GM23338 (cell line): ENCODE measurements around the gene N4BP2L1. TPM values are rescaled to one million over a fixed set of nuclear protein-coding genes. Genes with fewer than 3 reads are reported as not detected.

ENCODE experiments used
- ATAC-seq: fragments of 200-7000 bp; cut with Tn5 transposase; 3 replicates; pipeline ENCODE4 v1.9.1; 2020
- DNase-seq: peaks from one replicate; pipeline ENCODE4 v3.0.0-alpha.2; 2015; ENCODE audit warnings: low spot score
- H2AFZ ChIP-seq: fragments of 200-600 bp; sonication (generic); 2 replicates; pipeline ENCODE4 v1.8.0; 2016; ENCODE audit warnings: antibody characterized with exemption, mild to moderate bottlenecking, moderate library complexity
- H3F3A ChIP-seq: fragments of 200-600 bp; sonication (generic); replicated peaks from 2 replicates; pipeline ENCODE4 v1.8.0; 2017; ENCODE audit warnings: antibody characterized with exemption, mixed run types, low read depth
- H3K27ac ChIP-seq: fragments of 200-600 bp; sonication (generic); 2 replicates; pipeline ENCODE4 v1.6.1; 2016; ENCODE audit warnings: low read depth
- H3K27me3 ChIP-seq: fragments of 200-600 bp; sonication (generic); 2 replicates; pipeline ENCODE4 v1.8.0; 2016; ENCODE audit warnings: mild to moderate bottlenecking, mixed run types, moderate library complexity; ENCODE audit not compliant: insufficient read depth
- H3K36me3 ChIP-seq: fragments of 200-600 bp; sonication (generic); 2 replicates; pipeline ENCODE4 v1.8.0; 2016; ENCODE audit warnings: mild to moderate bottlenecking; ENCODE audit not compliant: insufficient read depth
- H3K4me1 ChIP-seq: fragments of 200-600 bp; sonication (generic); 2 replicates; pipeline ENCODE4 v1.8.0; 2016; ENCODE audit warnings: mild to moderate bottlenecking, moderate library complexity; ENCODE audit not compliant: insufficient read depth
- H3K4me2 ChIP-seq: fragments of 200-600 bp; sonication (generic); 2 replicates; pipeline ENCODE4 v1.7.1; 2017; ENCODE audit warnings: mixed run types
- H3K4me3 ChIP-seq: fragments of 200-600 bp; sonication (generic); 2 replicates; pipeline ENCODE4 v1.6.1; 2016; ENCODE audit warnings: mixed run types
- H3K79me2 ChIP-seq: fragments of 200-600 bp; sonication (generic); replicated peaks from 2 replicates; pipeline ENCODE4 v1.8.0; 2017; ENCODE audit warnings: mild to moderate bottlenecking; ENCODE audit not compliant: insufficient read depth
- H3K9me2 ChIP-seq: fragments of 200-600 bp; sonication (generic); 2 replicates; pipeline ENCODE4 v1.8.0; 2017; ENCODE audit not compliant: insufficient read depth
- H4K20me1 ChIP-seq: fragments of 200-600 bp; sonication (generic); replicated peaks from 2 replicates; pipeline ENCODE4 v1.8.0; 2017; ENCODE audit warnings: mild to moderate bottlenecking; ENCODE audit not compliant: insufficient read depth
- H3K27ac Mint-ChIP-seq: 2 replicates; pipeline ENCODE4 v1.8.0; 2020; ENCODE audit warnings: inconsistent platforms, mild to moderate bottlenecking, moderate library complexity, mixed read lengths
- H3K27me3 Mint-ChIP-seq: 3 replicates; pipeline ENCODE4 v1.8.0; 2022; ENCODE audit warnings: low read depth, mild to moderate bottlenecking, moderate library complexity, mixed read lengths, inconsistent platforms; ENCODE audit not compliant: insufficient read depth, poor library complexity
- H3K36me3 Mint-ChIP-seq: 3 replicates; pipeline ENCODE4 v1.8.0; 2021; ENCODE audit warnings: low read depth, mild to moderate bottlenecking, inconsistent platforms, moderate library complexity, mixed read lengths
- H3K4me1 Mint-ChIP-seq: 3 replicates; pipeline ENCODE4 v1.8.0; 2020; ENCODE audit warnings: mild to moderate bottlenecking, inconsistent platforms, mixed read lengths
- H3K4me3 Mint-ChIP-seq: 3 replicates; pipeline ENCODE4 v1.8.0; 2021; ENCODE audit warnings: moderate library complexity, mild to moderate bottlenecking, inconsistent platforms, mixed read lengths
- H3K9me3 Mint-ChIP-seq: 3 replicates; pipeline ENCODE4 v1.8.0; 2020; ENCODE audit warnings: moderate library complexity, mild to moderate bottlenecking, inconsistent platforms, mixed read lengths
- CREB1 ChIP-seq: fragments of 250-450 bp; sonication (Bioruptor Pico); IDR thresholded peaks from 2 replicates; pipeline ENCODE4 v1.5.0; 2020; ENCODE audit warnings: low read depth, mild to moderate bottlenecking, moderate library complexity
- EZH2 ChIP-seq: fragments of 200-600 bp; sonication (generic); IDR thresholded peaks from one replicate; pipeline ENCODE4 v1.8.0; 2017; ENCODE audit warnings: antibody characterized with exemption, mild to moderate bottlenecking, low read depth; ENCODE audit not compliant: unreplicated experiment
- EZH2phosphoT487 ChIP-seq: fragments of 200-600 bp; sonication (generic); IDR thresholded peaks from one replicate; pipeline ENCODE4 v1.8.1; 2018; ENCODE audit warnings: antibody characterized with exemption; ENCODE audit not compliant: unreplicated experiment
- JUNB ChIP-seq: IDR thresholded peaks from one replicate; pipeline ENCODE4 v1.6.1; 2016; ENCODE audit warnings: antibody characterized with exemption; ENCODE audit not compliant: unreplicated experiment
- NANOG ChIP-seq: IDR thresholded peaks from 2 replicates; pipeline ENCODE4 v1.6.1; 2016; ENCODE audit warnings: antibody characterized with exemption, borderline replicate concordance
- POLR2AphosphoS5 ChIP-seq: IDR thresholded peaks from 2 replicates; pipeline ENCODE4 v1.6.1; 2016; ENCODE audit warnings: antibody characterized with exemption, low read depth
- STAT1 ChIP-seq: IDR thresholded peaks from one replicate; pipeline ENCODE4 v1.6.1; 2016; ENCODE audit warnings: antibody characterized with exemption; ENCODE audit not compliant: unreplicated experiment
- ZNF114 ChIP-seq: fragments of 250-450 bp; sonication (Bioruptor Pico); IDR thresholded peaks from 2 replicates; pipeline ENCODE4 v1.5.0; 2020; ENCODE audit warnings: mild to moderate bottlenecking, moderate library complexity
- ZNF331 ChIP-seq: fragments of 250-450 bp; sonication (Bioruptor Pico); IDR thresholded peaks from 2 replicates; pipeline ENCODE4 v1.5.0; 2020; ENCODE audit warnings: low read depth, mild to moderate bottlenecking, moderate library complexity
- polyA plus RNA-seq: library from polyadenylated mRNA; unstranded; fragments of >200 nt; fragmentation: Nextera tagmentation; extraction: Ambion mirVana; gene quantifications from 2 replicates; pipeline ENCODE4 v1.2.1, GENCODE V29; 2016
- total RNA-seq: library from RNA; depleted of rRNA; stranded (reverse); fragments of >200 nt; shearing (Covaris generic); gene quantifications from 2 replicates; pipeline ENCODE4 v1.2.3, GENCODE V29; 2014
- TF ChIP-seq, protein P1 (sequence below): IDR thresholded peaks from 2 replicates; pipeline ENCODE4 v1.6.1; 2016; ENCODE audit warnings: antibody characterized with exemption
- TF ChIP-seq, protein P2 (sequence below), 2 experiments: fragments of 200-600 bp in 1 of 2; sonication (generic) in 1 of 2; conservative IDR thresholded peaks; 2 replicates each; pipeline versions ENCODE4 v1.5.1 to v1.6.1; 2016 to 2017; ENCODE audit warnings: antibody characterized with exemption in 2 of 2, low read depth in 2 of 2, mild to moderate bottlenecking in 2 of 2, moderate library complexity in 1 of 2
- TF ChIP-seq, protein P3 (sequence below): IDR thresholded peaks from one replicate; pipeline ENCODE4 v1.6.1; 2018; ENCODE audit warnings: antibody characterized with exemption; ENCODE audit not compliant: unreplicated experiment
- TF ChIP-seq, protein P4 (sequence below): fragments of 250-450 bp; sonication (Bioruptor Pico); IDR thresholded peaks from 2 replicates; pipeline ENCODE4 v1.5.0; 2020; ENCODE audit warnings: mild to moderate bottlenecking, moderate library complexity

Gene N4BP2L1
- total and polyA plus RNA-seq, 2 experiments from 2014 or later: 3.3 to 4.1 TPM

DNA sequence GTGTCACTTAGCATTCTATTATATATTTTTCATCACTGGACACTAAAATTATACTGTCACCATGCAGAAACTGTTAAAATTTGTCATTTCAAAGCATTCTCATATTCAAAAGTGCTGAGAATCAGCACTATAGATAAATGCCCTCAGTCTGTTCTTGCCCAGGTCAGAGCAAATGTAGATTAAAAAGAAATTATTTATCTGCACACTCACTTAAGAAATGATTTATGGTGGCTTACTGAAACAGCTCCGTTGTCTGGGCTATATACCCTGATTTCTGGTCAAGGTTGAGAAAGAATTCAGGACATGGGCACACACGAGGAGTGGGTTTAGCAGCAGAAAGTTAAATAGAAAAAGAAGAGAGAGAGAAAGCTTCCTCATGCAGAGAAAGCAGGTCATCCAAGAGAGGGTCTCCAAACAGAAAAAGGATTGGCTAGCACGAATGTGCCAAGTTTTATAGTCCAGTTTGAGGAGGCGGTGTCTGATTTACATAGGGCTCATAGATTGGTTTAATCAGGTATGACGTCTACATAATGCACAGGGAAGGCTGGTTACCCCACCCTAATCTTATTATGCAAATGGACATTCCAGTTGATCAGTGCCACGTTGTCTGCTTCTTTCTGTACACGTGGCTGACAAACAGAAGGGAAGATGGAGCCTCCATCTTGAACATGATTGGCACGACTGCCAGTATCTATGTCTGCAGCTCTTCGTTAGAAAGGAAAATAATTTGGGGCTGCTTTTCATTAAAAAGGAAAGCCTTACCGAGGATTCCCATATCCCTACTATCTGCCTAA, 47.3 kb upstream of the N4BP2L1 start:
- H3K27me3 Mint-ChIP-seq: no peaks in the 10 kb centered on the region
- H2AFZ ChIP-seq: no peak overlapping the region
- H3F3A ChIP-seq: no peaks in the 10 kb centered on the region
- DNase-seq (no peak), ATAC-seq (no peak)
- no peaks in the 10 kb centered on the region for H3K36me3 Mint-ChIP-seq
- H3K9me3 Mint-ChIP-seq: no peaks in the 10 kb centered on the region
- TF ChIP-seq STAT1 (no peak), EZH2phosphoT487 (no peak), POLR2AphosphoS5 (no peak), EZH2 (no peak), ZNF331 (CRISPR knock-in tag) (no peak), CREB1 (no peak), JUNB (no peak), ZNF114 (no peak), NANOG (no peak)
- TF ChIP-seq, protein P1, sequence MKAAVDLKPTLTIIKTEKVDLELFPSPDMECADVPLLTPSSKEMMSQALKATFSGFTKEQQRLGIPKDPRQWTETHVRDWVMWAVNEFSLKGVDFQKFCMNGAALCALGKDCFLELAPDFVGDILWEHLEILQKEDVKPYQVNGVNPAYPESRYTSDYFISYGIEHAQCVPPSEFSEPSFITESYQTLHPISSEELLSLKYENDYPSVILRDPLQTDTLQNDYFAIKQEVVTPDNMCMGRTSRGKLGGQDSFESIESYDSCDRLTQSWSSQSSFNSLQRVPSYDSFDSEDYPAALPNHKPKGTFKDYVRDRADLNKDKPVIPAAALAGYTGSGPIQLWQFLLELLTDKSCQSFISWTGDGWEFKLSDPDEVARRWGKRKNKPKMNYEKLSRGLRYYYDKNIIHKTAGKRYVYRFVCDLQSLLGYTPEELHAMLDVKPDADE: no peak
- TF ChIP-seq, protein P2, sequence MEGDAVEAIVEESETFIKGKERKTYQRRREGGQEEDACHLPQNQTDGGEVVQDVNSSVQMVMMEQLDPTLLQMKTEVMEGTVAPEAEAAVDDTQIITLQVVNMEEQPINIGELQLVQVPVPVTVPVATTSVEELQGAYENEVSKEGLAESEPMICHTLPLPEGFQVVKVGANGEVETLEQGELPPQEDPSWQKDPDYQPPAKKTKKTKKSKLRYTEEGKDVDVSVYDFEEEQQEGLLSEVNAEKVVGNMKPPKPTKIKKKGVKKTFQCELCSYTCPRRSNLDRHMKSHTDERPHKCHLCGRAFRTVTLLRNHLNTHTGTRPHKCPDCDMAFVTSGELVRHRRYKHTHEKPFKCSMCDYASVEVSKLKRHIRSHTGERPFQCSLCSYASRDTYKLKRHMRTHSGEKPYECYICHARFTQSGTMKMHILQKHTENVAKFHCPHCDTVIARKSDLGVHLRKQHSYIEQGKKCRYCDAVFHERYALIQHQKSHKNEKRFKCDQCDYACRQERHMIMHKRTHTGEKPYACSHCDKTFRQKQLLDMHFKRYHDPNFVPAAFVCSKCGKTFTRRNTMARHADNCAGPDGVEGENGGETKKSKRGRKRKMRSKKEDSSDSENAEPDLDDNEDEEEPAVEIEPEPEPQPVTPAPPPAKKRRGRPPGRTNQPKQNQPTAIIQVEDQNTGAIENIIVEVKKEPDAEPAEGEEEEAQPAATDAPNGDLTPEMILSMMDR (conservative IDR thresholded peaks at IDR 0.05; ENCODE audit: low read depth in 2 of 2): no peak
- TF ChIP-seq, protein P3, sequence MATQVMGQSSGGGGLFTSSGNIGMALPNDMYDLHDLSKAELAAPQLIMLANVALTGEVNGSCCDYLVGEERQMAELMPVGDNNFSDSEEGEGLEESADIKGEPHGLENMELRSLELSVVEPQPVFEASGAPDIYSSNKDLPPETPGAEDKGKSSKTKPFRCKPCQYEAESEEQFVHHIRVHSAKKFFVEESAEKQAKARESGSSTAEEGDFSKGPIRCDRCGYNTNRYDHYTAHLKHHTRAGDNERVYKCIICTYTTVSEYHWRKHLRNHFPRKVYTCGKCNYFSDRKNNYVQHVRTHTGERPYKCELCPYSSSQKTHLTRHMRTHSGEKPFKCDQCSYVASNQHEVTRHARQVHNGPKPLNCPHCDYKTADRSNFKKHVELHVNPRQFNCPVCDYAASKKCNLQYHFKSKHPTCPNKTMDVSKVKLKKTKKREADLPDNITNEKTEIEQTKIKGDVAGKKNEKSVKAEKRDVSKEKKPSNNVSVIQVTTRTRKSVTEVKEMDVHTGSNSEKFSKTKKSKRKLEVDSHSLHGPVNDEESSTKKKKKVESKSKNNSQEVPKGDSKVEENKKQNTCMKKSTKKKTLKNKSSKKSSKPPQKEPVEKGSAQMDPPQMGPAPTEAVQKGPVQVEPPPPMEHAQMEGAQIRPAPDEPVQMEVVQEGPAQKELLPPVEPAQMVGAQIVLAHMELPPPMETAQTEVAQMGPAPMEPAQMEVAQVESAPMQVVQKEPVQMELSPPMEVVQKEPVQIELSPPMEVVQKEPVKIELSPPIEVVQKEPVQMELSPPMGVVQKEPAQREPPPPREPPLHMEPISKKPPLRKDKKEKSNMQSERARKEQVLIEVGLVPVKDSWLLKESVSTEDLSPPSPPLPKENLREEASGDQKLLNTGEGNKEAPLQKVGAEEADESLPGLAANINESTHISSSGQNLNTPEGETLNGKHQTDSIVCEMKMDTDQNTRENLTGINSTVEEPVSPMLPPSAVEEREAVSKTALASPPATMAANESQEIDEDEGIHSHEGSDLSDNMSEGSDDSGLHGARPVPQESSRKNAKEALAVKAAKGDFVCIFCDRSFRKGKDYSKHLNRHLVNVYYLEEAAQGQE: no peak
- TF ChIP-seq, protein P4, sequence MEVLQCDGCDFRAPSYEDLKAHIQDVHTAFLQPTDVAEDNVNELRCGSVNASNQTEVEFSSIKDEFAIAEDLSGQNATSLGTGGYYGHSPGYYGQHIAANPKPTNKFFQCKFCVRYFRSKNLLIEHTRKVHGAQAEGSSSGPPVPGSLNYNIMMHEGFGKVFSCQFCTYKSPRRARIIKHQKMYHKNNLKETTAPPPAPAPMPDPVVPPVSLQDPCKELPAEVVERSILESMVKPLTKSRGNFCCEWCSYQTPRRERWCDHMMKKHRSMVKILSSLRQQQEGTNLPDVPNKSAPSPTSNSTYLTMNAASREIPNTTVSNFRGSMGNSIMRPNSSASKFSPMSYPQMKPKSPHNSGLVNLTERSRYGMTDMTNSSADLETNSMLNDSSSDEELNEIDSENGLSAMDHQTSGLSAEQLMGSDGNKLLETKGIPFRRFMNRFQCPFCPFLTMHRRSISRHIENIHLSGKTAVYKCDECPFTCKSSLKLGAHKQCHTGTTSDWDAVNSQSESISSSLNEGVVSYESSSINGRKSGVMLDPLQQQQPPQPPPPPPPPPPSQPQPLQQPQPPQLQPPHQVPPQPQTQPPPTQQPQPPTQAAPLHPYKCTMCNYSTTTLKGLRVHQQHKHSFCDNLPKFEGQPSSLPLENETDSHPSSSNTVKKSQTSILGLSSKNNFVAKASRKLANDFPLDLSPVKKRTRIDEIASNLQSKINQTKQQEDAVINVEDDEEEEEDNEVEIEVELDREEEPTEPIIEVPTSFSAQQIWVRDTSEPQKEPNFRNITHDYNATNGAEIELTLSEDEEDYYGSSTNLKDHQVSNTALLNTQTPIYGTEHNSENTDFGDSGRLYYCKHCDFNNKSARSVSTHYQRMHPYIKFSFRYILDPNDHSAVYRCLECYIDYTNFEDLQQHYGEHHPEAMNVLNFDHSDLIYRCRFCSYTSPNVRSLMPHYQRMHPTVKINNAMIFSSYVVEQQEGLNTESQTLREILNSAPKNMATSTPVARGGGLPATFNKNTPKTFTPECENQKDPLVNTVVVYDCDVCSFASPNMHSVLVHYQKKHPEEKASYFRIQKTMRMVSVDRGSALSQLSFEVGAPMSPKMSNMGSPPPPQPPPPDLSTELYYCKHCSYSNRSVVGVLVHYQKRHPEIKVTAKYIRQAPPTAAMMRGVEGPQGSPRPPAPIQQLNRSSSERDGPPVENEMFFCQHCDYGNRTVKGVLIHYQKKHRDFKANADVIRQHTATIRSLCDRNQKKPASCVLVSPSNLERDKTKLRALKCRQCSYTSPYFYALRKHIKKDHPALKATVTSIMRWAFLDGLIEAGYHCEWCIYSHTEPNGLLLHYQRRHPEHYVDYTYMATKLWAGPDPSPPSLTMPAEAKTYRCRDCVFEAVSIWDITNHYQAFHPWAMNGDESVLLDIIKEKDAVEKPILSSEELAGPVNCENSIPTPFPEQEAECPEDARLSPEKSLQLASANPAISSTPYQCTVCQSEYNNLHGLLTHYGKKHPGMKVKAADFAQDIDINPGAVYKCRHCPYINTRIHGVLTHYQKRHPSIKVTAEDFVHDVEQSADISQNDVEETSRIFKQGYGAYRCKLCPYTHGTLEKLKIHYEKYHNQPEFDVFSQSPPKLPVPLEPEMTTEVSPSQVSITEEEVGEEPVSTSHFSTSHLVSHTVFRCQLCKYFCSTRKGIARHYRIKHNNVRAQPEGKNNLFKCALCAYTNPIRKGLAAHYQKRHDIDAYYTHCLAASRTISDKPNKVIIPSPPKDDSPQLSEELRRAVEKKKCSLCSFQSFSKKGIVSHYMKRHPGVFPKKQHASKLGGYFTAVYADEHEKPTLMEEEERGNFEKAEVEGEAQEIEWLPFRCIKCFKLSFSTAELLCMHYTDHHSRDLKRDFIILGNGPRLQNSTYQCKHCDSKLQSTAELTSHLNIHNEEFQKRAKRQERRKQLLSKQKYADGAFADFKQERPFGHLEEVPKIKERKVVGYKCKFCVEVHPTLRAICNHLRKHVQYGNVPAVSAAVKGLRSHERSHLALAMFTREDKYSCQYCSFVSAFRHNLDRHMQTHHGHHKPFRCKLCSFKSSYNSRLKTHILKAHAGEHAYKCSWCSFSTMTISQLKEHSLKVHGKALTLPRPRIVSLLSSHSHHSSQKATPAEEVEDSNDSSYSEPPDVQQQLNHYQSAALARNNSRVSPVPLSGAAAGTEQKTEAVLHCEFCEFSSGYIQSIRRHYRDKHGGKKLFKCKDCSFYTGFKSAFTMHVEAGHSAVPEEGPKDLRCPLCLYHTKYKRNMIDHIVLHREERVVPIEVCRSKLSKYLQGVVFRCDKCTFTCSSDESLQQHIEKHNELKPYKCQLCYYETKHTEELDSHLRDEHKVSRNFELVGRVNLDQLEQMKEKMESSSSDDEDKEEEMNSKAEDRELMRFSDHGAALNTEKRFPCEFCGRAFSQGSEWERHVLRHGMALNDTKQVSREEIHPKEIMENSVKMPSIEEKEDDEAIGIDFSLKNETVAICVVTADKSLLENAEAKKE: no peak
- H3K27me3 ChIP-seq: no peaks in the 10 kb centered on the region
- H3K4me1 ChIP-seq: no peaks in the 10 kb centered on the region
- no peak overlapping the region for H3K27ac ChIP-seq
- no peak overlapping the region for H3K4me3 Mint-ChIP-seq
- H3K9me2 ChIP-seq: no peaks in the 10 kb centered on the region
- no peaks in the 10 kb centered on the region; the same call in 1 of the 3 replicates for H3K4me1 Mint-ChIP-seq
- H3K36me3 ChIP-seq: no peaks in the 10 kb centered on the region
- H3K27ac Mint-ChIP-seq: no peak overlapping the region
- H3K79me2 ChIP-seq: no peaks in the 10 kb centered on the region
- H4K20me1 ChIP-seq: no peaks in the 10 kb centered on the region
- no peak overlapping the region for H3K4me3 ChIP-seq
- H3K4me2 ChIP-seq: no peak overlapping the region
